HepG2 (cell line): ENCODE data around the gene KCNH6. TPM values are rescaled to one million over a fixed set of nuclear protein-coding genes. Genes with fewer than 3 reads are reported as not detected.

ENCODE experiments used
- DNMT3B ChIP-seq: conservative IDR thresholded peaks from 2 replicates; pipeline ENCODE4 v1.6.1; 2016; ENCODE audit warnings: missing biosample characterization, control low read depth
- ISX ChIP-seq: sonication (generic); formaldehyde crosslinking; conservative IDR thresholded peaks from 2 replicates; pipeline ENCODE4 v1.5.0; 2020; ENCODE audit warnings: missing genetic modification reagents
- KLF12 ChIP-seq: sonication (generic); formaldehyde crosslinking; IDR thresholded peaks from 2 replicates; pipeline ENCODE4 v1.4.0; 2020; ENCODE audit warnings: missing genetic modification reagents, borderline replicate concordance
- MAF1 ChIP-seq: sonication (generic); formaldehyde crosslinking; IDR thresholded peaks from 2 replicates; pipeline ENCODE4 v1.5.0; 2020; ENCODE audit warnings: missing genetic modification reagents, borderline replicate concordance
- PHF8 ChIP-seq: sonication (generic); formaldehyde crosslinking; IDR thresholded peaks from 2 replicates; pipeline ENCODE4 v1.5.0; 2020; ENCODE audit warnings: missing genetic modification reagents
- SIX1 ChIP-seq: sonication (generic); formaldehyde crosslinking; IDR thresholded peaks from 2 replicates; pipeline ENCODE4 v1.4.0; 2020; ENCODE audit warnings: missing genetic modification reagents, borderline replicate concordance
- ZBTB21 ChIP-seq: sonication (generic); formaldehyde crosslinking; IDR thresholded peaks from 2 replicates; pipeline ENCODE4 v1.4.0; 2020; ENCODE audit warnings: missing genetic modification reagents
- ZBTB4 ChIP-seq: sonication (generic); formaldehyde crosslinking; IDR thresholded peaks from 2 replicates; pipeline ENCODE4 v1.4.0; 2020; ENCODE audit warnings: missing genetic modification reagents, mild to moderate bottlenecking, borderline replicate concordance
- ZNF772 ChIP-seq: sonication (generic); formaldehyde crosslinking; IDR thresholded peaks from 2 replicates; pipeline ENCODE4 v1.5.0; 2020; ENCODE audit warnings: mild to moderate bottlenecking, missing genetic modification reagents
- polyA plus RNA-seq, 8 experiments: library from polyadenylated mRNA; depleted of rRNA in 3 of 8; stranded (reverse) in 7 of 8; unstranded in 1 of 8; fragments of >200 nt; fragmentation: Illumina TruSeq in 4 of 8; extraction: Trizol in 4 of 8; gene quantifications; 2 replicates each; pipeline versions ENCODE4 v1.2.1 to v1.2.3, GENCODE V29; 2011 to 2016; ENCODE audit warnings: low read depth in 4 of 8, missing spikeins in 1 of 8, mixed read lengths in 1 of 8; ENCODE audit not compliant: insufficient read depth in 1 of 8
- total RNA-seq, 5 experiments: library from RNA; depleted of rRNA; stranded (reverse); fragments of >200 nt; fragmentation: Illumina TruSeq; extraction: Trizol; gene quantifications; 2 replicates each; pipeline ENCODE4 v1.2.3, GENCODE V29; 2016; ENCODE audit warnings: low read depth in 1 of 5
- TF ChIP-seq, protein P1 (sequence below): sonication (generic); formaldehyde crosslinking; conservative IDR thresholded peaks from 2 replicates; pipeline ENCODE4 v1.4.0; 2020; ENCODE audit warnings: mild to moderate bottlenecking, missing genetic modification reagents, moderate library complexity
- TF ChIP-seq, protein P2 (sequence below): sonication (generic); formaldehyde crosslinking; IDR thresholded peaks from 2 replicates; pipeline ENCODE4 v1.4.0; 2020; ENCODE audit warnings: missing genetic modification reagents, borderline replicate concordance
- TF ChIP-seq, protein P3 (sequence below): sonication (generic); formaldehyde crosslinking; IDR thresholded peaks from 2 replicates; pipeline ENCODE4 v1.5.0; 2020; ENCODE audit warnings: missing genetic modification reagents

Gene KCNH6
- total and polyA plus RNA-seq, 2 of the 13 experiments (the other 11 are each of a cell fraction or from before 2014, with no cell fraction given), result 0.05 to 0.18 TPM

- TF ChIP-seq ZBTB4 (CRISPR knock-in tag) (0 out of 2 replicates have a peak, but pooled peaks have one; percentile 67), MAF1 (CRISPR knock-in tag) (0 out of 2 replicates have a peak, but pooled peaks have one; percentile 47), DNMT3B (CRISPR knock-in tag) (no peak), KLF12 (CRISPR knock-in tag) (peak; percentile 84), PHF8 (CRISPR knock-in tag) (peak; percentile 97), ZBTB21 (CRISPR knock-in tag) (peak; percentile 50; the same call in 1 of the 2 replicates), SIX1 (CRISPR knock-in tag) (peak; percentile 56), ISX (peak; percentile 92), ZNF772 (peak; percentile 92)
- TF ChIP-seq, protein P1, sequence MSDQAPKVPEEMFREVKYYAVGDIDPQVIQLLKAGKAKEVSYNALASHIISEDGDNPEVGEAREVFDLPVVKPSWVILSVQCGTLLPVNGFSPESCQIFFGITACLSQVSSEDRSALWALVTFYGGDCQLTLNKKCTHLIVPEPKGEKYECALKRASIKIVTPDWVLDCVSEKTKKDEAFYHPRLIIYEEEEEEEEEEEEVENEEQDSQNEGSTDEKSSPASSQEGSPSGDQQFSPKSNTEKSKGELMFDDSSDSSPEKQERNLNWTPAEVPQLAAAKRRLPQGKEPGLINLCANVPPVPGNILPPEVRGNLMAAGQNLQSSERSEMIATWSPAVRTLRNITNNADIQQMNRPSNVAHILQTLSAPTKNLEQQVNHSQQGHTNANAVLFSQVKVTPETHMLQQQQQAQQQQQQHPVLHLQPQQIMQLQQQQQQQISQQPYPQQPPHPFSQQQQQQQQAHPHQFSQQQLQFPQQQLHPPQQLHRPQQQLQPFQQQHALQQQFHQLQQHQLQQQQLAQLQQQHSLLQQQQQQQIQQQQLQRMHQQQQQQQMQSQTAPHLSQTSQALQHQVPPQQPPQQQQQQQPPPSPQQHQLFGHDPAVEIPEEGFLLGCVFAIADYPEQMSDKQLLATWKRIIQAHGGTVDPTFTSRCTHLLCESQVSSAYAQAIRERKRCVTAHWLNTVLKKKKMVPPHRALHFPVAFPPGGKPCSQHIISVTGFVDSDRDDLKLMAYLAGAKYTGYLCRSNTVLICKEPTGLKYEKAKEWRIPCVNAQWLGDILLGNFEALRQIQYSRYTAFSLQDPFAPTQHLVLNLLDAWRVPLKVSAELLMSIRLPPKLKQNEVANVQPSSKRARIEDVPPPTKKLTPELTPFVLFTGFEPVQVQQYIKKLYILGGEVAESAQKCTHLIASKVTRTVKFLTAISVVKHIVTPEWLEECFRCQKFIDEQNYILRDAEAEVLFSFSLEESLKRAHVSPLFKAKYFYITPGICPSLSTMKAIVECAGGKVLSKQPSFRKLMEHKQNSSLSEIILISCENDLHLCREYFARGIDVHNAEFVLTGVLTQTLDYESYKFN (CRISPR knock-in tag), result peak; percentile 45
- TF ChIP-seq, protein P2, sequence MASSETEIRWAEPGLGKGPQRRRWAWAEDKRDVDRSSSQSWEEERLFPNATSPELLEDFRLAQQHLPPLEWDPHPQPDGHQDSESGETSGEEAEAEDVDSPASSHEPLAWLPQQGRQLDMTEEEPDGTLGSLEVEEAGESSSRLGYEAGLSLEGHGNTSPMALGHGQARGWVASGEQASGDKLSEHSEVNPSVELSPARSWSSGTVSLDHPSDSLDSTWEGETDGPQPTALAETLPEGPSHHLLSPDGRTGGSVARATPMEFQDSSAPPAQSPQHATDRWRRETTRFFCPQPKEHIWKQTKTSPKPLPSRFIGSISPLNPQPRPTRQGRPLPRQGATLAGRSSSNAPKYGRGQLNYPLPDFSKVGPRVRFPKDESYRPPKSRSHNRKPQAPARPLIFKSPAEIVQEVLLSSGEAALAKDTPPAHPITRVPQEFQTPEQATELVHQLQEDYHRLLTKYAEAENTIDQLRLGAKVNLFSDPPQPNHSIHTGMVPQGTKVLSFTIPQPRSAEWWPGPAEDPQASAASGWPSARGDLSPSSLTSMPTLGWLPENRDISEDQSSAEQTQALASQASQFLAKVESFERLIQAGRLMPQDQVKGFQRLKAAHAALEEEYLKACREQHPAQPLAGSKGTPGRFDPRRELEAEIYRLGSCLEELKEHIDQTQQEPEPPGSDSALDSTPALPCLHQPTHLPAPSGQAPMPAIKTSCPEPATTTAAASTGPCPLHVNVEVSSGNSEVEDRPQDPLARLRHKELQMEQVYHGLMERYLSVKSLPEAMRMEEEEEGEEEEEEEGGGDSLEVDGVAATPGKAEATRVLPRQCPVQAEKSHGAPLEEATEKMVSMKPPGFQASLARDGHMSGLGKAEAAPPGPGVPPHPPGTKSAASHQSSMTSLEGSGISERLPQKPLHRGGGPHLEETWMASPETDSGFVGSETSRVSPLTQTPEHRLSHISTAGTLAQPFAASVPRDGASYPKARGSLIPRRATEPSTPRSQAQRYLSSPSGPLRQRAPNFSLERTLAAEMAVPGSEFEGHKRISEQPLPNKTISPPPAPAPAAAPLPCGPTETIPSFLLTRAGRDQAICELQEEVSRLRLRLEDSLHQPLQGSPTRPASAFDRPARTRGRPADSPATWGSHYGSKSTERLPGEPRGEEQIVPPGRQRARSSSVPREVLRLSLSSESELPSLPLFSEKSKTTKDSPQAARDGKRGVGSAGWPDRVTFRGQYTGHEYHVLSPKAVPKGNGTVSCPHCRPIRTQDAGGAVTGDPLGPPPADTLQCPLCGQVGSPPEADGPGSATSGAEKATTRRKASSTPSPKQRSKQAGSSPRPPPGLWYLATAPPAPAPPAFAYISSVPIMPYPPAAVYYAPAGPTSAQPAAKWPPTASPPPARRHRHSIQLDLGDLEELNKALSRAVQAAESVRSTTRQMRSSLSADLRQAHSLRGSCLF, result peak; percentile 90; the same call in 1 of the 2 replicates
- TF ChIP-seq, protein P3, sequence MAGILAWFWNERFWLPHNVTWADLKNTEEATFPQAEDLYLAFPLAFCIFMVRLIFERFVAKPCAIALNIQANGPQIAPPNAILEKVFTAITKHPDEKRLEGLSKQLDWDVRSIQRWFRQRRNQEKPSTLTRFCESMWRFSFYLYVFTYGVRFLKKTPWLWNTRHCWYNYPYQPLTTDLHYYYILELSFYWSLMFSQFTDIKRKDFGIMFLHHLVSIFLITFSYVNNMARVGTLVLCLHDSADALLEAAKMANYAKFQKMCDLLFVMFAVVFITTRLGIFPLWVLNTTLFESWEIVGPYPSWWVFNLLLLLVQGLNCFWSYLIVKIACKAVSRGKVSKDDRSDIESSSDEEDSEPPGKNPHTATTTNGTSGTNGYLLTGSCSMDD (CRISPR knock-in tag), result peak; percentile 51; the same call in 1 of the 2 replicates
These were observed 27.0 kb downstream of the KCNH6 start, which contains the start of gene DCAF7 (continued) for GRCh38 chr17:63549946-63550816.
